ENCODE data around the gene ADGRE2. TPM values are rescaled to one million over a fixed set of nuclear protein-coding genes. Genes with fewer than 3 reads are reported as not detected.
A peak's percentile ranks its signal among the peaks of the same experiment; 100 is the strongest.

ADGRE2 gene
- total RNA-seq, 1 experiment from 2014 or later: not detected

DNA sequence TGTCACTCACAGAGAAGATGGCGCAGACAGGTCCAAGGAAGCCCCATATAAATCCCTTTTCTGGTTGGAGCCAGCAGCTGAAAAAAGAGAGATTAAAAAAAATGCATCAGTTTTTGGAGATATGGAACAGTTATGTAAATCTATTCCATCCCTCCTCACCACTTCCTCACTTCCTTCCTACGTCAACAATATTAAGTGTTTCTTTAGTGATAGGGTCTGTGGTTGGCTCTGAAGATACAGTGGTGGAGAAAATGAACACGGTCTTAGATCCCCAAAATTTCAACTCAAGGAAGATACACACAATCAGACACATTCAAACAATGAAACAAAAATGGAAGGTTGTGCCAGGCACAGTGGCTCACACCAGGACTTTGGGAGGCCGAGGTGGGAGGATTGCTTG lies 31.5 kb downstream of the ADGRE2 start:
- Histone ChIP-seq H3K4me3 (no peak overlapping the region), H3K4me1 (replicated peaks) (no peaks in the 10 kb centered on the region), H3K9me3 (replicated peaks) (no peaks in the 10 kb centered on the region), H3K36me3 (no peaks in the 10 kb centered on the region), H3K27ac (no peak overlapping the region), H3K27me3 (replicated peaks) (no peaks in the 10 kb centered on the region)
- no peak for DNase-seq (ENCODE audit: low read depth in 1 of 2, low spot score in 2 of 2)

DNA sequence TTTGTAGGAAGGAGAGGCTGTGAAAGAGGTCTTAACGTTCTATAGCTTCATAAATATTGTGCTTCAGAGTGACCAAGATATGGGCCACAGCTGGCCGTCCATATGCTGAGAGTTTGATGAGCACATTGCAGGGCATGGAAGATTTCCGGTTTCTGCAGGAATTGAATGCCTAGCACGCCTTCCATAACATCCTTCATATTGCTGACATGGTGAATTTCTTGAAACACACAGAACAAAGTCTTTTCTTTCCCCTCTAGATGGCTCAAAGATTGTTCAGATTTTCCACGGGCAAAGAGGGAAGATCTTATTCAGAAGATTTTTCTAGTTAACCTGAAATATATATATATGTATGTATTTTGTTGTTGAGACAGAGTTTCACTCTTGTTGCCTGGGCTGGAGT lies 42.4 kb downstream of the ADGRE2 start:
- Histone ChIP-seq H3K4me3 (no peak overlapping the region), H3K4me1 (replicated peaks) (no peaks in the 10 kb centered on the region), H3K27ac (no peak overlapping the region), H3K36me3 (no peaks in the 10 kb centered on the region), H3K9me3 (replicated peaks) (no peaks in the 10 kb centered on the region), H3K27me3 (replicated peaks) (peaks cover 7% of the 10 kb centered on the region; the same call in 1 of the 2 replicates)
- DNase-seq (ENCODE audit: low read depth in 1 of 2, low spot score in 2 of 2): peak in 1 of 2 experiments; percentile 4

DNA sequence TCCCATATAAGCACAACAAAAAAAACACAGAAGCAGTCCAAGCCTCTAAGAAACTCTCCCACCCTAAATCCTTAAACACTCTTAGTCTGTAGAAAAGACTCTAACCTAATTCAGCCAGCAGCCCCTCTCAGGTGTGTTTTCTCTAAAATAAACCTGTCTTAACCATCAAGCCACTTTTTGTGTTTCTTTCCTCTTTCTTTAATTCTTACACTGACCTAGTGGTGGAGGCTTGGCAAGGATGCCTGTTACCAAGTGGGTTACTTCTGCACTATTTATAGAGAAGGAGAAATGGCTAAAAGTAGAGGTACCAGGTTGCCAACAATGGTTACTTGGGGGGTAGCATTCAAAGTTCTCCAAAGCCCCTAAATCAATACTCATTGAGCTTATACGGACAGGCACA lies 44.8 kb downstream of the ADGRE2 start:
- no peaks in the 10 kb centered on the region for H3K9me3 ChIP-seq (replicated peaks)
- H3K27ac ChIP-seq: no peak overlapping the region
- peak in 1 of 2 experiments; percentile 1 for DNase-seq (ENCODE audit: low read depth in 1 of 2, low spot score in 2 of 2)
- peaks cover 7% of the 10 kb centered on the region; the same call in 1 of the 2 replicates for H3K27me3 ChIP-seq (replicated peaks)
- H3K4me3 ChIP-seq: no peak overlapping the region
- no peaks in the 10 kb centered on the region for H3K36me3 ChIP-seq
- no peaks in the 10 kb centered on the region for H3K4me1 ChIP-seq (replicated peaks)

DNA sequence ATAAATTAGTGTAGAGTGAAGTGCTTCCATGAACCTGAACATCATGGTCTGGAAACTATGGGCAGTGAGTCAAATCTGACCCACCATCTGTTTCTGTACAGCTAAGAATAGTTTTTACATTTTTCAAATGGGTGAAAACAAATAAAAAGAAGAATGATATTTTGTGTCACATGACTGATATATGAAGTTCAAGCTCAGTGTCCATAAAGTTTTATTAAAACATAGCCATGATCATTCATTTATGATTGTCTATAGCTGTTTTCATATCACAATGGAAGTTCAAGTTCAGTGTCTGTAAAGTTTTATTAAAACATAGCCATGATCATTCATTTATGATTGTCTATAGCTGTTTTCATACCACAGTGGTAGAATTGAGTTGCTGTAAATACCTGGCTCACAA lies 45.9 kb downstream of the ADGRE2 start:
- H3K4me3 ChIP-seq: no peak overlapping the region
- peaks cover 7% of the 10 kb centered on the region; the same call in 1 of the 2 replicates for H3K27me3 ChIP-seq (replicated peaks)
- H3K4me1 ChIP-seq (replicated peaks): no peaks in the 10 kb centered on the region
- H3K27ac ChIP-seq: no peak overlapping the region
- H3K9me3 ChIP-seq (replicated peaks): no peaks in the 10 kb centered on the region
- no peak for DNase-seq (ENCODE audit: low read depth in 1 of 2, low spot score in 2 of 2)
- no peaks in the 10 kb centered on the region for H3K36me3 ChIP-seq

DNA sequence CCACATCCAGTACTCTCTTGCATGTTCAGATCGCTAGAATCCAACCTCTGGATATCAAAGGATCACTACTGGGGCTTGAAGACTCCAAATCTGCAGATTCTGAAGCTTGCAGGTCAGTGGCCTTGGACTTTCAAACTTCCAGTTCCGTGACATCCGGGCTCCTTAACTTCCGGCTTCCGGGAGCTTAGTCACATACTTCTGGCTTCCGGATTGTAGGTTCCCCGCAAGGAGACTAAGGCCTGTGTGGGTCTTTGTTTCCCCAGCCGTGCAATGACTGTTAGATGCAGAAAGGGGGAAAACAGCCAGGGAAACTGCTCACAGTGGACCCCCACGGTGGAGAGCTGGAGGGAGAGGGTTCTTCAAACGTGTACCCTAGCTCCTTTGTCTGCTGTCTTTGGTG lies 47.2 kb downstream of the ADGRE2 start:
- no peak for DNase-seq (ENCODE audit: low read depth in 1 of 2, low spot score in 2 of 2)
- no peaks in the 10 kb centered on the region for H3K9me3 ChIP-seq (replicated peaks)
- H3K36me3 ChIP-seq: no peaks in the 10 kb centered on the region
- H3K27me3 ChIP-seq (replicated peaks): peaks cover 7% of the 10 kb centered on the region; the same call in 1 of the 2 replicates
- H3K27ac ChIP-seq: no peak overlapping the region
- H3K4me1 ChIP-seq (replicated peaks): no peaks in the 10 kb centered on the region
- no peak overlapping the region for H3K4me3 ChIP-seq

DNA sequence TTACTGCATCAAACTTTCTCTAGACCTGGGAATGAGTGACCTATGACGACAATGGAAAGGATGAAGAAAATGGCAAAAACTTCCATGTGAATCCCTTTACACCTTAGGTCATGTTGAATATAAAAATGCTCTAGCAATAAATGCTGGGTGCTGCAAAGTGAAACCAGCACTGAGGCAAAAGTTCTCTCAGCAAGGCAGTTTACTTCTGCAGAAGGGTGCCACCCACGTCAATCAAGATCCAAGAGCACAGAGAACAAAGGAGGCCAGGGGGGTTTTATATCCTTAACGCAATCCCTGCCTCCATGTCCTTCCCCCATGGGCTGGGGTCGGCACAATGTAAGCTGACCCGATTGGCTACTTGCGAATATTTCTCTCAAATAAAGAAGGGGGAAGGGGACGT lies 49.8 kb downstream of the ADGRE2 start:
- H3K4me3 ChIP-seq: no peak overlapping the region
- H3K4me1 ChIP-seq (replicated peaks): no peaks in the 10 kb centered on the region
- DNase-seq (ENCODE audit: low read depth in 1 of 2, low spot score in 2 of 2): peak in 1 of 2 experiments; percentile 14

DNA sequence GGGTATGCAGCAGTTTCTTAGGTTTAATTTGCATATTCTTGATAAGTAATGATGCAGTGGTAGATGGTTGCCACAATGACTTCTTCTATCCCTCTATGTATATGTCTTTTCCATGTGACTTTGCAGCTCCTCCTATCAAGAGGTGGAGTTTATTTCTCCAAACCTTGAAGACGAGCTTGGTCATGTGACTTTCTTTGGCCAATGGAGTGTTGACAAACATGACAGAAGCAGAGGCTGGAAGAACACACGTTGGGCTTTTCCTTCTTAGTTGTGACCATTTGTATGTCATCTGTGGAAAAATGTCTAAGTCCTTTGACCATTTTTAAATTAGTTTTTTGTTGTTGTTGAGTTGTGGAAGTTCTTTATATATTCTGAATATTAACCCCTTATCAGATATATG lies 56.2 kb downstream of the ADGRE2 start:
- H3K4me3 ChIP-seq: no peak overlapping the region
- no peaks in the 10 kb centered on the region for H3K4me1 ChIP-seq (replicated peaks)
- H3K9me3 ChIP-seq (replicated peaks): peaks cover 31% of the 10 kb centered on the region
- peaks cover 36% of the 10 kb centered on the region for H3K36me3 ChIP-seq
- H3K27ac ChIP-seq: no peak overlapping the region
- H3K27me3 ChIP-seq (replicated peaks): no peaks in the 10 kb centered on the region
- no peak for DNase-seq (ENCODE audit: low read depth in 1 of 2, low spot score in 2 of 2)

More for the DNA sequence above, 49.8 kb downstream of the ADGRE2 start:
- Histone ChIP-seq H3K9me3 (replicated peaks) (no peaks in the 10 kb centered on the region), H3K27ac (no peak overlapping the region), H3K36me3 (no peaks in the 10 kb centered on the region), H3K27me3 (replicated peaks) (no peaks in the 10 kb centered on the region)

DNA sequence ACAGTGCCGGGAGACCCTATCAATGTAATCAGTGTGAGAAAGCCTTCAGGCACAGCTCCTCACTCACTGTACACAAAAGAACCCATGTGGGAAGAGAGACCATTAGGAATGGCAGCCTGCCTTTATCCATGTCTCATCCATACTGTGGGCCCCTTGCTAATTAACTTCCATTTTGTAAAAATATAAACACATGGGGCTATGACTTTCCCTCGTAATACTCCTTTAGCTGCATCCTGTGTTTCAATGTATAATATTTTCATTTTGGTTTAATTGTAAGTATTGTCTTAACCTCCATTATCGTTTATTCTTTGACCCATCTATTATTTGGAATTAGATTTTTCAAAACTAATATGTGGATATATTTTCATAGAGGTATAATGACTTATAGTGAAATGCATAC lies 59.2 kb downstream of the ADGRE2 start:
- H3K9me3 ChIP-seq (replicated peaks): peaks cover 37% of the 10 kb centered on the region
- H3K4me3 ChIP-seq: no peak overlapping the region
- H3K4me1 ChIP-seq (replicated peaks): no peaks in the 10 kb centered on the region
- DNase-seq (ENCODE audit: low read depth in 1 of 2, low spot score in 2 of 2): no peak
- H3K27me3 ChIP-seq (replicated peaks): no peaks in the 10 kb centered on the region
- H3K36me3 ChIP-seq: peaks cover 55% of the 10 kb centered on the region
- no peak overlapping the region for H3K27ac ChIP-seq

DNA sequence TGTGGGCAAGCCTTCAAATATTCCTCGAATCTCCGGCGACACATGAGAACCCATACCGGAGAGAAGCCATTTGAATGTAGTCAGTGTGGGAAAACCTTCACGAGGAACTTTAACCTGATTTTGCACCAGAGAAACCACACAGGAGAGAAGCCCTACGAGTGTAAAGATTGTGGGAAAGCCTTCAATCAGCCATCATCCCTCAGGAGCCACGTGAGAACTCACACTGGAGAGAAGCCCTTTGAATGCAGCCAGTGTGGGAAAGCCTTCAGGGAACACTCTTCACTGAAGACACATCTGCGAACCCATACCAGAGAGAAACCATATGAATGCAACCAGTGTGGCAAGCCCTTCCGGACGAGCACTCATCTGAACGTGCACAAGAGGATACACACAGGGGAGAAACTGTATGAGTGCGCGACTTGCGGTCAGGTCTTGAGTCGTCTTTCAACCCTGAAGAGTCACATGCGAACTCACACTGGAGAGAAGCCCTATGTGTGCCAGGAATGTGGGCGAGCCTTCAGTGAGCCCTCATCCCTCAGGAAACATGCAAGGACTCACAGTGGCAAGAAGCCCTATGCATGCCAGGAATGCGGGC lies 59.7 kb downstream of the ADGRE2 start:
- no peak overlapping the region for H3K27ac ChIP-seq
- H3K9me3 ChIP-seq (replicated peaks): peaks cover 37% of the 10 kb centered on the region
- no peaks in the 10 kb centered on the region for H3K4me1 ChIP-seq (replicated peaks)
- H3K27me3 ChIP-seq (replicated peaks): no peaks in the 10 kb centered on the region
- H3K36me3 ChIP-seq: peaks cover 60% of the 10 kb centered on the region
- no peak for DNase-seq (ENCODE audit: low read depth in 1 of 2, low spot score in 2 of 2)
- H3K4me3 ChIP-seq: no peak overlapping the region

DNA sequence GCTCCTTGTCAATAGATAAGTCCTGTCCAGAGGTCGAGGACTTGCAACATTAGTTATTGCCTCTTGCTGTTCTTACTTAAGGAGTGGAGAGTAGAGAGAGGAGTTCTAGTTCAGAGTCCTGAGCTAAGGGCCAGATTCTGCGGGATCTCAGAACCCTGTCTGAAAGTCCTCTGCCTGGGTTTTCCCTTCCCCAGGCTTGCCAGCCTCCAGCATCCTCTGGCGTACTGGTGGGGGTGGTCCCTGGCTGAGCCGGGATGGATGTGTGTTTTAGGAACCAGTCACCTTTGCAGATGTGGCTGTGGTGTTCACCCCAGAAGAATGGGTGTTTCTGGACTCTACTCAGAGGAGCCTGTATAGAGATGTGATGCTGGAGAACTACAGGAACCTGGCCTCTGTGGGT lies 62.5 kb downstream of the ADGRE2 start:
- no peaks in the 10 kb centered on the region for H3K4me1 ChIP-seq (replicated peaks)
- no peak overlapping the region for H3K27ac ChIP-seq
- peaks cover 30% of the 10 kb centered on the region for H3K9me3 ChIP-seq (replicated peaks)
- H3K27me3 ChIP-seq (replicated peaks): no peaks in the 10 kb centered on the region
- no peak for DNase-seq (ENCODE audit: low read depth in 1 of 2, low spot score in 2 of 2)
- peaks cover 59% of the 10 kb centered on the region for H3K36me3 ChIP-seq
- no peak overlapping the region for H3K4me3 ChIP-seq

DNA sequence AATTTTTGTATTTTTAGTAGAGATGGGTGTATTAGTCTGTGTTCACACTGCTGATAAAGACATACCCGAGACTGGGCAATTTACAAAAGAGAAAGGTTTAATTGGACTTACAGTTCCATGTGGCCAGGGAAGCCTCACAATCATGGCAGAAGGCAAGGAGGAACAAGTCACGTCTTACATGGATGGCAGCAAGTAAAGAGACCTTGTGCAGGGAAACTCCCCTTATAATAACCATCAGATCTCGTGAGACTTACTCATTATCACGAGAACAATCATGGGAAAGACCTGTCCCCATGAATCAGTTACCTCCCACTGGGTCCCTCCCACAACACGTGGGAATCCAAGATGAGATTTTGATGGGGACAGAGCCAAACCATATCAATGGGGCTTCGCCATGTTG lies 73.9 kb downstream of the ADGRE2 start:
- H3K4me3 ChIP-seq: no peak overlapping the region
- DNase-seq (ENCODE audit: low read depth in 1 of 2, low spot score in 2 of 2): no peak
- no peak overlapping the region for H3K27ac ChIP-seq
- H3K27me3 ChIP-seq (replicated peaks): no peaks in the 10 kb centered on the region
- H3K4me1 ChIP-seq (replicated peaks): no peaks in the 10 kb centered on the region
- H3K9me3 ChIP-seq (replicated peaks): peaks cover 3% of the 10 kb centered on the region
- H3K36me3 ChIP-seq: peaks cover 72% of the 10 kb centered on the region

DNA sequence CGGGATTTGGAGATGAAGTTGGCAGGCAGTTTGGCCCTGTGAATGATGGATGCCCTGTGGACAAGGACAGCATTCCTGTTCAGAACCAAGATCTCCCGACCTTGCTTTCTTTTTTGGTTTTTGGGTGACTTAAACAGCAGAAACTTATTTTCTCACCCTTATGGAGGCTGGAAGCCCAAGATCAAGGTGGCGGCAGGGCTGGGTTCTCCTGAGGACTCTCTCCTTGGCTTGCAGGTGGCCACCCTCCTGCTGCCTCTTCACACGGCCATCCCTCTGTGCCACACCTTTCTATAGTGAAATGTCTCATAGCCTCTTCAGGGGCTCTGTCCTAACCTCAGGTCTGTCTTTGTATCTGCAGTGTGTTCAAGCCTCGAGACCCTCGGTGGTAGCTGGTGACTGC lies 74.5 kb downstream of the ADGRE2 start:
- no peak overlapping the region for H3K4me3 ChIP-seq
- H3K4me1 ChIP-seq (replicated peaks): no peaks in the 10 kb centered on the region
- DNase-seq (ENCODE audit: low read depth in 1 of 2, low spot score in 2 of 2): no peak
- H3K9me3 ChIP-seq (replicated peaks): peaks cover 3% of the 10 kb centered on the region
- no peaks in the 10 kb centered on the region for H3K27me3 ChIP-seq (replicated peaks)
- no peak overlapping the region for H3K27ac ChIP-seq
- H3K36me3 ChIP-seq: peaks cover 72% of the 10 kb centered on the region

DNA sequence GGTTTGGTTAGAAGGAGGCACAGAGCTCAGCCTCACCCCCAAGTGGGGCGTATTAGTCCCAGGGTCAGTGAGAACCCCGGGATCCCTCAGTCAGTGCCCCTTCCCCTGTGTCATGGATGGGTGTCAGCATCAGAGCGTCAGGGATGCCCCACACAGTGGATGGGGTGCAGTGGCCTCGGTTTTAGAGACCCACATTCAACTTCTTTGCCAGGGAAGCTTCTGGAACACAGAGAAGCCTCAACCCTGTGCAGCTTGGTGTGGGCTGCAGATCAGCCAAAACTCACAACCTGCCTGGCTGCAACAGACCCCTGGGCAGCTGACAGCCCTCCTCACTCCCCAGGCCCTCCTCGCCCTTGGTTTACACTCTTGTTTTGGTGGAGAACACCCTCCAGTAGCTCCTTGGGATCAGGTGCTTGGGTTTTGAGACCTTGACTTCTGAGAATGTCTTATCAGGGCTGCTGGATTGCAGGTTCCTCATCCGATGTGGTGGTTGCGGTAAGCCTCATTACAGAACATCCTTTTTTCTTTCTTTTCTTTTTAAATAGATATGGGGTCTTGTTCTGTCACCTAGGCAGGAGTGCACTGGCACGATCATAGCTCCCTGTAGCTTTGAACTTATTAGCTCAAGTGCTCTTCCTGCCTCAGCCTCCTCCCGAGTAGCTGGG lies 77.5 kb downstream of the ADGRE2 start:
- DNase-seq (ENCODE audit: low read depth in 1 of 2, low spot score in 2 of 2): no peak
- Histone ChIP-seq H3K4me3 (no peak overlapping the region), H3K36me3 (peaks cover 73% of the 10 kb centered on the region), H3K4me1 (replicated peaks) (no peaks in the 10 kb centered on the region), H3K27ac (no peak overlapping the region), H3K27me3 (replicated peaks) (no peaks in the 10 kb centered on the region), H3K9me3 (replicated peaks) (no peaks in the 10 kb centered on the region; the same call in 1 of the 2 replicates)

DNA sequence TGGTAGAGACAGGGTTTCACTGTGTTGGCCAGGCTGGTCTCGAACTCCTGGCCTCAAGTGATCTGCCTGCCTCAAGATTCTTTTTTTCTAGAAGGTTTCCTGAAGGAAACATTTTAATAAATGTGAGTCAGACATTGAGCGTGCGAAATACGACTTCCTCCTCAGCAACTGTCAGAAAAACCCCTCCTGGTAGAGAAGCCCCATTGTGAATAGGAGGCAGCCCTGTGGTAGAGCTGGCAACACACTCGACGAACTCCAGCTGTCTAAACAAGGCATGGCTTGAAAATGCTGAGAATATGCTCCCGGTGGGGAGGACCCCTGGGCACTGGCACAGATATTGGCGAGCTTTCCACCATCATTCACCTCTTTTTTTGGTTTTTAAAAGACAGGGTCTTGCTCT lies 78.7 kb downstream of the ADGRE2 start:
- Histone ChIP-seq H3K9me3 (replicated peaks) (no peaks in the 10 kb centered on the region; the same call in 1 of the 2 replicates), H3K27me3 (replicated peaks) (no peaks in the 10 kb centered on the region), H3K27ac (no peak overlapping the region), H3K4me1 (replicated peaks) (no peaks in the 10 kb centered on the region), H3K4me3 (no peak overlapping the region), H3K36me3 (peaks cover 77% of the 10 kb centered on the region)
- DNase-seq (ENCODE audit: low read depth in 1 of 2, low spot score in 2 of 2): no peak

Measured in SJSA1 (cell line).